GM12864 (cell line): ENCODE measurements around the gene CCR7.

Experiments used
- DNase-seq: peaks from one replicate; pipeline ENCODE4 v3.0.0-alpha.2; 2011; ENCODE audit warnings: low read depth
- H3K4me3 ChIP-seq: 2 replicates; pipeline ENCODE4 v1.5.1; 2011; ENCODE audit warnings: mild to moderate bottlenecking, low read depth, low read length, control low read depth
- CTCF ChIP-seq: IDR thresholded peaks from 2 replicates; pipeline ENCODE4 v1.5.1; 2011; ENCODE audit warnings: low read depth, mild to moderate bottlenecking, moderate library complexity, low read length, control low read depth, inconsistent platforms; ENCODE audit errors: missing control alignments

CCR7 gene

GRCh38 chr17:40600486-40601046 is 35.3 kb upstream of the CCR7 start:
- no peak overlapping the region for H3K4me3 ChIP-seq
- DNase-seq: no peak
- TF ChIP-seq CTCF: no peak

- TF ChIP-seq CTCF: no peak
- DNase-seq: no peak
- no peak overlapping the region for H3K4me3 ChIP-seq
These were observed 34.1 kb upstream of the CCR7 start for GRCh38 chr17:40599468-40599763.

GRCh38 chr17:40598619-40599467 is 33.6 kb upstream of the CCR7 start:
- TF ChIP-seq CTCF: no peak
- DNase-seq: peak; percentile 92
- H3K4me3 ChIP-seq: no peak overlapping the region

GRCh38 chr17:40598301-40598618 is 33.0 kb upstream of the CCR7 start:
- no peak overlapping the region for H3K4me3 ChIP-seq
- TF ChIP-seq CTCF: no peak
- no peak for DNase-seq

DNA sequence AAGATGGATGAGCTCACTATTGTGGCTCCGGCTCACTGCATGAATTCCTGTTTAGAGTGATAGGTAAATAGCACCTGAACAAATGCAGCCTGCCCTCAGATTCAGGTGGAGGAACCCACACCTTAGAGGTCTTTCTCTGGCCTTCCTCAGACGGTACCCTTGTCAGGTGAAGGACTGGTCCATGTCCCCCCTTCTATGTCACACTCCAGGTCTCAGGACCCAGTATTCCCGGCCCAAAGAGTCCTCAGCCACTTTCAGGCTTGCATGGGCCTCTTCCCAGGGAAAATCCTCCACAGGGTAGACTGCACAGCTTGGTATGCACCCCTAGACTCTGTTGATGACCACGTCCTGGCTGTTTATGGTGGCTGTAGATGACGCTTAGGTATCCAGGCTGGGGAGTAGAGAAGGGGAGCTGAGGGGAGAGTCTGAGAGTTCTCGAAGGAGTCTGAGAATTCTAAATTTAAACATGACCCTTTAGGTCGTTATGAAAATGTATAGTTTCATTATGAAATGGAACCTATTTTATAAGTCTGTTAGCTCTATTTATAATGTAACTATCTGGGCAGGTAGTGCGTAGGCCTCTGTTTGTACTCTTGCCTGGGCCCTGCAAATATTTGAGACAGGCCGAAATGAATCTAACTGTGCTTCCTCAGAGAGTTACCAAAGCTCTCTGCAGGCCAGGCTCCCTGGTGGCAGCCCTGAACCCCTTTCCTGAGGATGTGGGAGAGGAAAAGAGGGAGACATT is 32.5 kb upstream of the CCR7 start:
- TF ChIP-seq CTCF: no peak
- DNase-seq: peak; percentile 37
- H3K4me3 ChIP-seq: no peak overlapping the region

- no peak for DNase-seq
- no peak overlapping the region for H3K4me3 ChIP-seq
- no peak for TF ChIP-seq CTCF
These were observed 31.9 kb upstream of the CCR7 start for GRCh38 chr17:40597156-40597555.
